Daoy (cell line): ENCODE data around the gene ARHGEF39. TPM values are rescaled to one million over a fixed set of nuclear protein-coding genes. Genes with fewer than 3 reads are reported as not detected.
A peak's percentile ranks its signal among the peaks of the same experiment; 100 is the strongest.
"Not testable (repeated sequence)": the region's sequence is repeated elsewhere in the genome, so short reads cannot be mapped to it uniquely, and the experiment has no call there.

ENCODE experiments used
- DNase-seq: peaks from one replicate; pipeline ENCODE4 v3.0.0-alpha.2; 2015; ENCODE audit warnings: low read depth
- total RNA-seq: library from RNA; depleted of rRNA; stranded (reverse); fragments of >200 nt; shearing (Covaris generic); gene quantifications from 2 replicates; pipeline ENCODE4 v1.2.3, GENCODE V29; 2014

Gene ARHGEF39
- total RNA-seq, 1 experiment from 2014 or later, result 4.2 TPM

- no peak for DNase-seq
Measured at GRCh38 chr9:35651956-35652828, 12.8 kb downstream of the ARHGEF39 start.

- DNase-seq, result no peak
Measured at GRCh38 chr9:35650341-35651158, 14.4 kb downstream of the ARHGEF39 start, which contains the start of gene SIT1. Gene SIT1 (minus strand): TSS chr9:35650931. CDS start chr9:35650853, 78 bp downstream.

GRCh38 chr9:35649431-35650340 lies 15.3 kb downstream of the ARHGEF39 start:
- DNase-seq, result no peak

GRCh38 chr9:35646533-35647265 lies 18.3 kb downstream of the ARHGEF39 start:
- peak; percentile 96 for DNase-seq

GRCh38 chr9:35646153-35646532 lies 18.9 kb downstream of the ARHGEF39 start:
- no peak for DNase-seq

- DNase-seq, result not testable (repeated sequence)
Measured at GRCh38 chr9:35645736-35646135, 19.3 kb downstream of the ARHGEF39 start.

GRCh38 chr9:35643046-35643445 lies 21.9 kb downstream of the ARHGEF39 start:
- no peak for DNase-seq

- DNase-seq, result not testable (repeated sequence)
Measured at GRCh38 chr9:35641478-35641877, 23.5 kb downstream of the ARHGEF39 start.

GRCh38 chr9:35640431-35640830 lies 24.6 kb downstream of the ARHGEF39 start:
- DNase-seq, result not testable (repeated sequence)

- DNase-seq, result no peak
Measured at GRCh38 chr9:35639631-35640030, 25.4 kb downstream of the ARHGEF39 start.

- DNase-seq, result not testable (repeated sequence)
Measured at GRCh38 chr9:35639225-35639624, 25.8 kb downstream of the ARHGEF39 start.

GRCh38 chr9:35638751-35639150 lies 26.2 kb downstream of the ARHGEF39 start:
- not testable (repeated sequence) for DNase-seq

- not testable (repeated sequence) for DNase-seq
Measured at GRCh38 chr9:35637427-35637955, 27.5 kb downstream of the ARHGEF39 start.

GRCh38 chr9:35636877-35637246 lies 28.1 kb downstream of the ARHGEF39 start:
- not testable (repeated sequence) for DNase-seq

- no peak for DNase-seq
Measured at GRCh38 chr9:35636135-35636876, 28.7 kb downstream of the ARHGEF39 start.

GRCh38 chr9:35635730-35636129 lies 29.3 kb downstream of the ARHGEF39 start:
- no peak for DNase-seq

GRCh38 chr9:35629597-35629996 lies 35.4 kb downstream of the ARHGEF39 start:
- DNase-seq, result no peak

- no peak for DNase-seq
Measured at GRCh38 chr9:35628389-35628991, 36.5 kb downstream of the ARHGEF39 start.

GRCh38 chr9:35627575-35627974 lies 37.4 kb downstream of the ARHGEF39 start:
- no peak for DNase-seq
